Loucy (cell line): Measurements from ENCODE around the gene TM9SF1.

Source experiments
- CTCF ChIP-seq: fragments of 200-600 bp; sonication (generic); conservative IDR thresholded peaks from 2 replicates; pipeline ENCODE4 v1.5.1; 2014; ENCODE audit warnings: mild to moderate bottlenecking, antibody characterized with exemption, low read length
- EZH2phosphoT487 ChIP-seq: fragments of 200-600 bp; IDR thresholded peaks from 2 replicates; pipeline ENCODE4 v1.6.1; 2018; ENCODE audit warnings: antibody characterized with exemption, mild to moderate bottlenecking, moderate library complexity, borderline replicate concordance

GRCh38 chr14:24192933-24193332 lies 2.3 kb downstream of the TM9SF1 start:
- TF ChIP-seq CTCF (no peak), EZH2phosphoT487 (no peak)
